GM10266 (cell line): Measurements from ENCODE around the gene SPATA3.
"Not testable (repeated sequence)": the region's sequence is repeated elsewhere in the genome, so short reads cannot be mapped to it uniquely, and the experiment has no call there.

ENCODE experiments used
- DNase-seq: peaks from one replicate; pipeline ENCODE4 v3.0.0; 2012; ENCODE audit errors: extremely low spot score
- CTCF ChIP-seq: IDR thresholded peaks from 2 replicates; pipeline ENCODE4 v1.5.1; 2012; ENCODE audit warnings: mild to moderate bottlenecking, low read depth; ENCODE audit not compliant: control insufficient read depth, insufficient read depth; ENCODE audit errors: missing control alignments

The SPATA3 gene

GRCh38 chr2:230958820-230959756 lies 36.8 kb upstream of the SPATA3 start:
- TF ChIP-seq CTCF: no peak
- DNase-seq: no peak

GRCh38 chr2:230960026-230960425 lies 35.9 kb upstream of the SPATA3 start:
- TF ChIP-seq CTCF: no peak

GRCh38 chr2:230961091-230961491 lies 34.8 kb upstream of the SPATA3 start:
- no peak for TF ChIP-seq CTCF
- DNase-seq: no peak

More at GRCh38 chr2:230960026-230960425, 35.9 kb upstream of the SPATA3 start:
- no peak for DNase-seq

GRCh38 chr2:230964136-230964730 lies 31.7 kb upstream of the SPATA3 start:
- TF ChIP-seq CTCF: no peak

GRCh38 chr2:230967113-230967512 lies 28.8 kb upstream of the SPATA3 start:
- TF ChIP-seq CTCF: no peak
- no peak for DNase-seq

More at GRCh38 chr2:230964136-230964730, 31.7 kb upstream of the SPATA3 start:
- DNase-seq: no peak

GRCh38 chr2:230968314-230968713 lies 27.6 kb upstream of the SPATA3 start:
- not testable (repeated sequence) for DNase-seq

- no peak for DNase-seq
- no peak for TF ChIP-seq CTCF
These were observed 26.8 kb upstream of the SPATA3 start for GRCh38 chr2:230968921-230969658.
